GM21717 (cell line): Measurements from ENCODE around the gene CHN2.

ENCODE experiments used
- ATAC-seq: cut with Tn5 transposase; IDR thresholded peaks from one replicate; pipeline ENCODE4 v1.9.1; 2021; ENCODE audit warnings: mild to moderate bottlenecking, moderate library complexity; ENCODE audit not compliant: unreplicated experiment

Gene CHN2

GRCh38 chr7:29355388-29355787 lies 160.8 kb downstream of the CHN2 start:
- ATAC-seq = no peak

GRCh38 chr7:29356631-29357030 lies 162.1 kb downstream of the CHN2 start:
- no peak for ATAC-seq

- no peak for ATAC-seq
These were observed 165.0 kb downstream of the CHN2 start for GRCh38 chr7:29359482-29360093.

GRCh38 chr7:29360633-29361625 lies 166.4 kb downstream of the CHN2 start:
- no peak for ATAC-seq

GRCh38 chr7:29362380-29362779 lies 167.8 kb downstream of the CHN2 start:
- ATAC-seq = no peak

- ATAC-seq = no peak
These were observed 169.3 kb downstream of the CHN2 start for GRCh38 chr7:29363636-29364425.

GRCh38 chr7:29364661-29365060 lies 170.1 kb downstream of the CHN2 start:
- ATAC-seq = no peak

- no peak for ATAC-seq
These were observed 170.8 kb downstream of the CHN2 start for GRCh38 chr7:29365423-29365822.

GRCh38 chr7:29367784-29368183 lies 173.2 kb downstream of the CHN2 start:
- ATAC-seq = no peak

GRCh38 chr7:29369909-29370488 lies 175.4 kb downstream of the CHN2 start:
- ATAC-seq = no peak

GRCh38 chr7:29370531-29371314 lies 176.1 kb downstream of the CHN2 start:
- no peak for ATAC-seq

- no peak for ATAC-seq
These were observed 176.9 kb downstream of the CHN2 start for GRCh38 chr7:29371472-29371871.

GRCh38 chr7:29372351-29373090 lies 177.9 kb downstream of the CHN2 start:
- no peak for ATAC-seq

- ATAC-seq = no peak
These were observed 181.3 kb downstream of the CHN2 start for GRCh38 chr7:29375641-29376562.

- ATAC-seq = no peak
These were observed 183.1 kb downstream of the CHN2 start for GRCh38 chr7:29377718-29378117.

GRCh38 chr7:29379551-29379950 lies 185.0 kb downstream of the CHN2 start:
- ATAC-seq = no peak

GRCh38 chr7:29381206-29382094 lies 186.9 kb downstream of the CHN2 start:
- no peak for ATAC-seq
